Endothelial cell of umbilical vein (primary cell): ENCODE results near the gene TRIM46. TPM values are rescaled to one million over a fixed set of nuclear protein-coding genes. Genes with fewer than 3 reads are reported as not detected.

Experiments
- BruUV-seq: library from RNA; stranded (reverse); fragments of 400-500 nt; replicated peaks from 2 replicates; lab custom pipeline; 2021; lab: Mats Ljungman, UMichigan
- CTCF ChIA-PET: fragments of 300-600, 350-600 bp; sonication (Branson Sonifier 250); formaldehyde crosslinking; loops from one replicate; lab custom pipeline; 2021; ENCODE audit warnings: antibody characterized with exemption, inconsistent platforms; lab: Charles Lee
- POLR2A ChIA-PET: fragments of 300-600, 350-600 bp; sonication (Branson Sonifier 250); formaldehyde crosslinking; loops from one replicate; lab custom pipeline; 2021; ENCODE audit warnings: antibody characterized with exemption, inconsistent platforms; lab: Charles Lee
- DNase-seq: peaks from one replicate; pipeline ENCODE4 v3.0.0-alpha.2; 2011; ENCODE audit warnings: low read depth, low spot score
- FAIRE-seq: peaks from 2 replicates; lab custom pipeline; 2011; peaks lifted over from hg19 to GRCh38; lab: Jason Lieb, UNC
- H2AFZ ChIP-seq: 2 replicates; pipeline ENCODE4 v1.6.0; 2012; ENCODE audit warnings: low read depth, low read length, control low read depth, inconsistent platforms
- H3K27ac ChIP-seq: 2 replicates; pipeline ENCODE4 v1.5.1; 2011; ENCODE audit warnings: low read depth, mild to moderate bottlenecking, control low read depth, low read length, moderate library complexity; ENCODE audit not compliant: insufficient read depth
- H3K27me3 ChIP-seq, 2 experiments: 2 replicates each; pipeline versions ENCODE4 v1.6.0 to v1.6.1; 2011; ENCODE audit warnings: low read length in 2 of 2, mixed read lengths in 1 of 2; ENCODE audit not compliant: control insufficient read depth in 2 of 2, insufficient read depth in 2 of 2
- H3K36me3 ChIP-seq, 2 experiments: 2 replicates in 1 of 2; 3 replicates in 1 of 2; pipeline ENCODE4 v1.5.1; 2011; ENCODE audit warnings: low read length in 2 of 2, mild to moderate bottlenecking in 1 of 2, moderate library complexity in 1 of 2; ENCODE audit not compliant: control insufficient read depth in 2 of 2, insufficient read depth in 2 of 2; ENCODE audit errors: extremely low read depth in 1 of 2
- H3K4me1 ChIP-seq: 3 replicates; pipeline ENCODE4 v1.5.1; 2011; ENCODE audit warnings: mild to moderate bottlenecking, low read length; ENCODE audit not compliant: control insufficient read depth, insufficient read depth; ENCODE audit errors: extremely low read depth
- H3K4me2 ChIP-seq: 2 replicates; pipeline ENCODE4 v1.6.1; 2011; ENCODE audit warnings: low read length, control low read depth, mixed read lengths; ENCODE audit not compliant: insufficient read depth
- H3K4me3 ChIP-seq, 3 experiments: fragments of 200-600 bp in 1 of 3; sonication (generic), shearing (Covaris generic) in 1 of 3; replicated peaks in 1 of 3; 2 replicates each; pipeline ENCODE4 v1.5.1; 2011 to 2016; ENCODE audit warnings: control low read depth in 3 of 3, low read length in 3 of 3, mild to moderate bottlenecking in 2 of 3, inconsistent platforms in 1 of 3, low read depth in 1 of 3, moderate library complexity in 1 of 3; ENCODE audit not compliant: insufficient read depth in 1 of 3
- H3K79me2 ChIP-seq: 2 replicates; pipeline ENCODE4 v1.6.0; 2012; ENCODE audit warnings: low read length, inconsistent platforms; ENCODE audit not compliant: control insufficient read depth, insufficient read depth
- H3K9ac ChIP-seq: replicated peaks from 2 replicates; pipeline ENCODE3; 2011; ENCODE audit warnings: low read length, control low read depth; ENCODE audit not compliant: insufficient read depth; ENCODE audit errors: extremely low read depth
- H3K9me1 ChIP-seq: replicated peaks from 3 replicates; pipeline ENCODE4 v1.6.0; 2011; ENCODE audit warnings: mild to moderate bottlenecking, low read length; ENCODE audit not compliant: control insufficient read depth, insufficient read depth; ENCODE audit errors: extremely low read depth
- H3K9me3 ChIP-seq: replicated peaks from 2 replicates; pipeline ENCODE4 v1.5.1; 2012; ENCODE audit warnings: low read length, inconsistent platforms; ENCODE audit not compliant: control insufficient read depth, insufficient read depth
- H4K20me1 ChIP-seq: replicated peaks from 2 replicates; pipeline ENCODE3; 2011; ENCODE audit warnings: mild to moderate bottlenecking, low read length; ENCODE audit not compliant: control insufficient read depth, insufficient read depth; ENCODE audit errors: extremely low read depth
- CTCF ChIP-seq, 2 donors: IDR thresholded peaks; 1 replicate in 1 of 2; 2 replicates in 1 of 2; pipeline ENCODE4 v1.5.1; 2011; ENCODE audit warnings: low read length in 2 of 2, mild to moderate bottlenecking in 2 of 2, moderate library complexity in 2 of 2, control low read depth in 1 of 2, inconsistent platforms in 1 of 2, low read depth in 1 of 2; ENCODE audit not compliant: insufficient read depth in 1 of 2; ENCODE audit errors: extremely low read depth in 1 of 2
- EZH2 ChIP-seq: IDR thresholded peaks from 2 replicates; pipeline ENCODE4 v1.6.1; 2012; ENCODE audit warnings: borderline replicate concordance, low read depth, mild to moderate bottlenecking, moderate library complexity, low read length, inconsistent platforms; ENCODE audit not compliant: severe bottlenecking
- FOS ChIP-seq: IDR thresholded peaks from 2 replicates; pipeline ENCODE4 v1.6.1; 2011; ENCODE audit warnings: mild to moderate bottlenecking, low read length, moderate library complexity, borderline replicate concordance; ENCODE audit not compliant: insufficient read depth
- GATA2 ChIP-seq: IDR thresholded peaks from 2 replicates; pipeline ENCODE4 v1.7.0; 2011; ENCODE audit warnings: low read depth, mild to moderate bottlenecking, moderate library complexity, mixed read lengths, low read length; ENCODE audit not compliant: insufficient read length, insufficient read depth
- JUN ChIP-seq: IDR thresholded peaks from 2 replicates; pipeline ENCODE4 v1.6.1; 2011; ENCODE audit warnings: borderline replicate concordance, low read depth; ENCODE audit not compliant: insufficient read length, insufficient read depth
- MAX ChIP-seq: IDR thresholded peaks from 2 replicates; pipeline ENCODE4 v1.6.1; 2011; ENCODE audit not compliant: insufficient read depth, insufficient read length
- POLR2A ChIP-seq: IDR thresholded peaks from 2 replicates; pipeline ENCODE4 v1.6.1; 2012; ENCODE audit warnings: low read depth, mild to moderate bottlenecking, control low read depth, low read length
- POLR2AphosphoS5 ChIP-seq: IDR thresholded peaks from 2 replicates; pipeline ENCODE4 v1.6.1; 2012; ENCODE audit warnings: low read depth, mild to moderate bottlenecking, control low read depth, low read length, moderate library complexity; ENCODE audit not compliant: insufficient read depth
- dilution Hi-C: fragments of 300-500 bp; cut with MboI; formaldehyde crosslinking; loops from one replicate; pipeline ENCODE4 v1.15.0; 2019; ENCODE audit warnings: low sequenced_read_pairs; ENCODE audit not compliant: extremely low pct_ligation_motif_present
- intact Hi-C: fragments of 100-400 bp; cut with micrococcal nuclease; formaldehyde crosslinking; loops from one replicate; pipeline ENCODE4 v1.10.0; 2022
- polyA plus RNA-seq, 4 experiments: library from polyadenylated mRNA; depleted of rRNA in 3 of 4; stranded (reverse) in 3 of 4; unstranded in 1 of 4; fragments of >200 nt; gene quantifications; 2 replicates each; pipeline versions ENCODE4 v1.2.1 to v1.2.3, GENCODE V29; 2011 to 2012; ENCODE audit warnings: missing spikeins in 1 of 4
- total RNA-seq: library from RNA; stranded (reverse); gene quantifications from 2 replicates; pipeline ENCODE4 v1.2.3, GENCODE V29; 2021

The TRIM46 gene
- total and polyA plus RNA-seq, 2 donors (not counting 3 experiments of a cell fraction or from before 2014, with no cell fraction given): 9.5 to 10.0 TPM

DNA sequence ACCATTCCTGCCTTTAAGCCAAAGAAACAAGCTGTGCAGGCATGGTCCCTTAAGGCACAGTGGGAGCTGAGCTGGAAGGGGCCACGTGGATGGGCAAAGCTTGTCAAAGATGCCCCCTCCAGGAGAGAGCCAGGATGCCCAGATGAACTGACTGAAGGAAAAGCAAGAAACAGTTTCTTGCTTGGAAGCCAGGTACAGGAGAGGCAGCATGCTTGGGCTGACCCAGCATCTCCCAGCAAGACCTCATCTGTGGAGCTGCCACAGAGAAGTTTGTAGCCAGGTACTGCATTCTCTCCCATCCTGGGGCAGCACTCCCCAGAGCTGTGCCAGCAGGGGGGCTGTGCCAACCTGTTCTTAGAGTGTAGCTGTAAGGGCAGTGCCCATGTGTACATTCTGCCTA, 39.3 kb upstream of the TRIM46 start:
- intact Hi-C loops: no loop called here

DNA sequence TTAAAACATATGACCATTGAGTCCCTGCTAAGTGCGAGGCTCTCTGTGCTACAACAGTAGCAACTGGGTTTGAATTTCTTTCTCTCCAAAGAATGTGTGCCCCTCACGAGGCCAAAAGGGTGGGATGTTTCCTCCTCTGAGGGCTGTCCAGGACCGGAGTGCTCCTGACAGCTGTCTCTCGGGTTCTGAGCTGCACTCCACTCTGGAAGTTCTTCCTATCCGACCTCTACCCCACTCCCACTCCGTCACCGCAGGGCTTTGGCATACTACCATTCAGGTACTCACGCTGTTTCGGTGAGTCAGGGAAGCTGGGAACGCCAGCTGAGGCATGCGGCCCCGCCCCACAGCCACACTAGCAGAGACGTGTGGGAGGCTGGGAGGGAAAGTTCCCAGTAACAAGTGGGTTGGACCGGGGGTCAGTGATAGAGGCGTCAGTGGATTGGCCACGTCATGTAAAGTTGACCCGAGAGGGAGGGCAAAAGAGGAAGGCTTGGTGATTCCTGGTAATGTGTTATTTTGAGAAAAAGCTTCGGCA, 38.7 kb upstream of the TRIM46 start:
- intact Hi-C loops: loop anchor here (1.0 kb wide), 3 partner anchors 8 to 41 kb away; partner anchors contain the start of gene EFNA1
- TF ChIP-seq POLR2A (no peak), MAX (peak; percentile 58), CTCF (IDR thresholded peaks at IDR 0.05; ENCODE audit: extremely low read depth in 1 of 2, insufficient read depth in 1 of 2, low read depth in 1 of 2, low read length in 2 of 2) (no peak), JUN (no peak), FOS (peak; percentile 30), GATA2 (no peak), EZH2 (no peak)
- peak; percentile 96 for FAIRE-seq

More for the DNA sequence above, 39.3 kb upstream of the TRIM46 start:
- ChIA-PET POLR2A (interaction anchor here (1.3 to 1.5 kb wide), 2 partner anchors 33 to 39 kb away, joined by 3 to 4 read pairs; partner anchors contain the start of gene KRTCAP2), CTCF (interaction anchor here (0.9 to 15.5 kb wide), 8 partner anchors 10 to 59 kb away, joined by 3 to 204 read pairs (median 5); partner anchors contain the start of gene KRTCAP2)
- DNase-seq (peak; percentile 18), FAIRE-seq (no peak)
- peaks cover 44% of the 10 kb centered on the region for H3K79me2 ChIP-seq
- peaks cover 50% of the 10 kb centered on the region for H3K4me1 ChIP-seq
- peak overlapping the region; percentile 82 for H3K4me2 ChIP-seq
- H3K36me3 ChIP-seq: peaks cover 22 to 35% of the 10 kb centered on the region in 2 experiments
- H3K27me3 ChIP-seq: no peaks in the 10 kb centered on the region
- dilution Hi-C loops: no loop called here
- no peaks in the 10 kb centered on the region for H3K9me1 ChIP-seq
- peak overlapping the region; percentile 98 for H3K27ac ChIP-seq
- H2AFZ ChIP-seq: no peak overlapping the region
- BruUV-seq: no TSS peak
- no peak overlapping the region for H3K9ac ChIP-seq
- TF ChIP-seq FOS: no peak
- TF ChIP-seq MAX: no peak
- TF ChIP-seq POLR2AphosphoS5: no peak
- H4K20me1 ChIP-seq: no peaks in the 10 kb centered on the region
- H3K9me3 ChIP-seq: no peaks in the 10 kb centered on the region
- no peak overlapping the region for H3K4me3 ChIP-seq

More for the DNA sequence above, 38.7 kb upstream of the TRIM46 start:
- H3K27ac ChIP-seq: peak overlapping the region; percentile 98
- dilution Hi-C loops: no loop called here
- peak overlapping the region; percentile 17 to 62 (median 27) for H3K4me3 ChIP-seq
- H3K9me1 ChIP-seq: no peaks in the 10 kb centered on the region
- DNase-seq: peak; percentile 96
- no peaks in the 10 kb centered on the region for H3K27me3 ChIP-seq
- H3K9me3 ChIP-seq: no peaks in the 10 kb centered on the region
- peak overlapping the region; percentile 82 for H3K4me2 ChIP-seq
- BruUV-seq: TSS peak; percentile 66
- peak overlapping the region; percentile 91 for H3K9ac ChIP-seq
- CTCF ChIA-PET: interaction anchor here (0.9 to 15.5 kb wide), 9 partner anchors 11 to 59 kb away, joined by 3 to 204 read pairs (median 5); partner anchors contain the start of gene KRTCAP2
- no peaks in the 10 kb centered on the region for H4K20me1 ChIP-seq
- H2AFZ ChIP-seq: no peak overlapping the region
- peaks cover 41% of the 10 kb centered on the region for H3K79me2 ChIP-seq
- peaks cover 22 to 33% of the 10 kb centered on the region in 2 experiments for H3K36me3 ChIP-seq
- POLR2A ChIA-PET: interaction anchor here (1.3 to 1.5 kb wide), 2 partner anchors 32 to 38 kb away, joined by 3 to 4 read pairs; partner anchors contain the start of gene KRTCAP2
- peaks cover 52% of the 10 kb centered on the region for H3K4me1 ChIP-seq
